GM21723 (cell line): Measurements from ENCODE around the gene AKR1E2.

Experiments used
- ATAC-seq: cut with Tn5 transposase; IDR thresholded peaks from one replicate; pipeline ENCODE4 v1.9.1; 2021; ENCODE audit warnings: mild to moderate bottlenecking, moderate library complexity; ENCODE audit not compliant: unreplicated experiment

AKR1E2 gene

GRCh38 chr10:4825868-4826791, at the start of gene AKR1E2:
AKR1E2 (plus strand) TSS chr10:4826207; CDS start chr10:4826325, 118 bp downstream.
- ATAC-seq: peak; percentile 76

GRCh38 chr10:4776234-4776638, 49.8 kb upstream of the AKR1E2 start:
- peak; percentile 60 for ATAC-seq

DNA sequence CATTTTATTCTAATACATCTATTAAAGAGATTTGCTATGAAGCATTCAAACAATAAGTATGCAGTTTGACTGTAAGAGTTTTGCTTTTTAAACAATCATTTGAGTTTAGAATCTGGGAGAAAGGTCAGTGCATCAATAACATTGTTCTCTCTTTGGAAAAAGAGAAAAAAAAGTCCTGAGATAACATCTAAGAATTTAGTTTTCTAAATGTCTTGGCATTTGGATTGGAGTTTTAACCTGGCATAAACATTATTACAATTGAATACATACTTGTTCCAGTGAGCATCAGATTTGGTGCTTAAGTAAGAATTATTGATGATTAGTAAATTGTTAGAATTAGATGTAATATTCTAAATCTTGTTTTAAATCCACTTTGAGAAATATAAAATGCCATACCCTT, 47.2 kb upstream of the AKR1E2 start:
- no peak for ATAC-seq

DNA sequence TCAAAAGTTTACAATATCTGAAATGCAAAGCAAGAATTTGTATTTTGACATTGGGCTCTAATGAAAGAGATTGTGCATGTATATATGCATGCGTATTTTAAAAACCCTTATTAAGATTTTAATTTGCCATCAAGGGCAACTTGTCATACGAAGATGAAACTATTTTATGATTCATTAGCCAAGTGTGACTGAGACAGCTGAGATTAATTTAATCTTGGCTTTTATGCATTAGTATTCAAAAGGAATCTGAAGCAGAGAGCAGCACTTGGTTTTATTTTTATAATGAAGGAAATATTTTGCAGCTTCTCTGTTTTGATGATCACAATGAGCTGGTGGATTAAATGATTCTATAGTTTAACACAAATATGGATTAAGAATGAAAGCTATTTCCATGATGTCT, 45.9 kb upstream of the AKR1E2 start:
- ATAC-seq: no peak

GRCh38 chr10:4780782-4781181, 45.2 kb upstream of the AKR1E2 start:
- no peak for ATAC-seq

GRCh38 chr10:4781955-4782354, 44.1 kb upstream of the AKR1E2 start:
- ATAC-seq: no peak

DNA sequence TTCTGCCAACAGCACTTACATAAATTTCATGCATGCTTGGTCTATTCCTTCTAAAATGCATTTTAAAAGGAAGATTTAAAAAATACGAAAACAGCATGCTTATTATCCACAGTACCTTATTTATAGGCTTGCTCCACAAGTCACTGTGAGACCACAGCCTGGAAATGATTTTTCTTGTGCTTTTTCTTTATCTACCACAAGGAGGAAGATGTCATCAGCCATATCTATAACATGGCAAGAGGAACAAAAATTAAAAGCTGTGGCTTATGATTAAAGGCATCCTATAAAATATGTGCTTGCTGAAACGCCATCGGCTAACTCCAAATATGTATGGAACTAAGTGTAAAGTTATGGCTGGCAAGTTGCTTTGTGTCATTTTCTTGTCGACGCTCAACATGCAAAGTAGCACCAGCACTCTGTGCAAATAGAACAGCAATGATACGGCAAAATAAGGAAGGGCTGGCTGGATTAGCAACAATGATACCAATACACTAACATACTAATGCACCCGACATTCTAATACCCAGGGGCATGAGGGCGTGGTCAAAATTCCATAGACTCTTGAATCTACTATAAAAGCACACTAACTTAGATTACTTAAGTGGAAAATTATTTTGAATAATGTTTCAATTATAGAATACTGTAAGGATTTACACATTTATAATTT, 41.2 kb upstream of the AKR1E2 start:
- no peak for ATAC-seq

DNA sequence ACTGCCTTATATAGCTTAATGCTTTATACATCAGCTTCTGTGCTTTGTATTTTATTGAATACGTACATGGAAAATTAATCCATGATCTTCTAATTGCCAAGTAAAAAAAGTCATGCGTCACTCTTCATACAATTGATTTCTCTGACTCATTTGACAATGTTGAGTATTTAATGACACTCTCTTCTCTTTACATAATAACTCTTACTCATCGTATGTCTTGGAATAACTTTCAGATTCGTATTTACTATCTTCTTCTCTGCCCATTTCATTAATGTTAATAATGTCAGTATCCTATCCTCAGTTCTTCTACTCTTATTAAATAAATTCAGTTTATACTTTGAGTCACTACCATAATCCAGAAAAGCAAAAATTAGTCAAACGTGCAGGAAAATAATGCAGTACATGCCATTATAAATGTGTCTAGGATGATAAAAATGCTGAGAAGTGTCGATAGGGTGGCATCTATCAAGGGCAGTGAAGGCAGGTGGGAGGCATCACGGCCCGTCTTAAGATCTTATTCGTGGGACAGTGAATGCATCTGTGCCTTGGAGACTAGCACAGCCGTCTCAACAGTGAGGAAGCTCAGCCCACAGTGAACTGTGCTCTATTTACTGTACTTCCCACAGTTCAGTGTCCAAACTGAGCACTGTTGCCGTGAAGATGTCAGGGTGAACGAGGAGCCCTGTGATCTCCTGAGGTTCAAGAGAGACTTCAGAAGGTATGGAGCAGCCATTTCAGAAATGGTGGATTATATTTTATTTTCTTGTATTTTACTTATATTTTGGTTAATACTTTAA, 39.8 kb upstream of the AKR1E2 start:
- ATAC-seq: no peak

DNA sequence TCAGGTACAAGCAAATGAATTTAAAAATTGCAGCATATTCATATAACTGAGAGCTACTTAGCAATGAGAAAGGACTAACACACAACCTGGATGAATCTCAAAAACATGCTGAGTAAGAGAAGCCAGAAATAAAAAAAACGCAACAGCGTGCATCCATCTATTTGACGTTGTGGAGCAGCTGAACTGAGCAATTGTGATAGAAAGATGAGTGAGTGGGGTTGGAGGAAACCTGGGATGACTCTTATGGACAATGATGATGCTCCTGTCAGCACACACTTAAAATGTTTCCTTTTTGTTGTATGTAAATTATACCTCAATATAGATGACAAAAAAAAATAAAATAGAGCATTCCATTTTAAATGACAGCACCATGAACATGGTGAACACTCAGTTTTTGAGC, 36.0 kb upstream of the AKR1E2 start:
- no peak for ATAC-seq

DNA sequence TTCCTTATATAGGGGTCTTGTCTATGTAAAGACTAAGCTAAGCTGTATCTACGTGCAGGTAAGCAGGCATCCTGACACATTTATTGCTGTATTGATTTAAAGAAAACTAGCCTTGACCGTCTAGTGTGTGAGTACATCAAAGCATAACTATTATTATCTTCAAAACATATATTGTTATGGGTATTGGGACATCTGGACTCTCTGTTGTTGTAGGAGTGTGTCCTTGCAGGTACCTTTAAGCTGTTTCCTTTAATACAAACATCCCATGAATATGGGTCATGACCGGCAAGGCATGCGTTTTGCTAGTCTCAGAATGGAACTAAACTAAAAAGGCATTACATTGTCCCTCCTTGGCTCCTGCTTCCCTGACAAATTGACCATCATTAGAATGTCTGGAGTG, 35.1 kb upstream of the AKR1E2 start:
- ATAC-seq: no peak

DNA sequence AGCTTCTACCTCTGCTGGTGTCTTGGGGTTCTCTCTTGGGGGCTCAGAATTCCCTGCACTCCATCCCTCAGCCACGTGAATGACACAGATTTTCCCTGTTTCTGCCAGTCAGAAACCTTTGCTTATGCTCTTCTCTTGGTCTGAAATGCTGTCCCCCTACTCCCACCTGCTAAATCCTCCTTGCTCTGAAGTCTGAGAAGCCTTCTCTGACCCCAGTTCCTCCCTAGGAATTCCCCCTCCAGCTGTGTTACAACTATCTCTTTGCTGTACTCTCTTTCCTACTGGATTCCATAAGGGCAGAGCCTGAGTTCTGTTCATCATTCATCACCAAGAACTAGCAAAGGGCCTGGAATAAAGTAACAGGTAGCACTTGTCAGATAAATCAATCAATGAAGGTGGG, 33.6 kb upstream of the AKR1E2 start:
- ATAC-seq: no peak

- ATAC-seq: no peak
Measured at GRCh38 chr10:4801405-4801804, 24.6 kb upstream of the AKR1E2 start.

DNA sequence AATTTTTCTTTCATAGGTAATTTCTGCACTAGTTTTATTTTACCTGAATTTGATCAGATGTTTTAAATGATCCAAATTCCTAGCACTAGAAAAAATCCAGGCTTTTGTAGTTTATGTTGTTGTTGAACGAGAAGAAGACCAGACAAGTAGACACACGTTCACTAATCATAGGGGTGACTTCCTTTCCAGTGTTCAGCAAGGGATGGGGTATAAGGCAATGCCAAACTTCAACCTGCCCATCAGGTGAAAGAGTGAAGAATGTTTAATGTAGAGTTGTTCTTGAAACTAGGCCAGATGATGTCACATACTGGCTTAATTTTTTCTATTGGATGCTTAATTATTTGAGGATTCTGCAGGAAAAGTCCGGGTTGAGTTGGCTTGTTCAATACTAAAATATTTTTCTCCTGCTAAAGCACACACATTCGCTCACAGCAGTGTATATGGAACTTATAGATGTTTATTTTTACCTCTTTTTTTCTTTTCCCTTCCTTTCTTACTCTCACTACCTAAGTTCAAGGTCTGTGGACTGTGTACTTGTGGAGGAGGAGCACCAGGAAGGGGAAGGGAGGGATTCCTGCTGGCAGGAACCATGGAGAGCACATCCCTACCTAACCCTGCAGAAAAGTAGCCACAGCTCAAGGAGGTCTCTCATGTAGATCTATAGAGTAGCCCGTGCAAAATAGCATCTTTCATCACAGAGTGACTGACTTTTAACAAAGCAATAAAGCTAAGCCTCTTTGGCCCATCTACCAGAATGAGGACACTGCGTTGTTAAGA, 23.1 kb upstream of the AKR1E2 start:
- no peak for ATAC-seq

DNA sequence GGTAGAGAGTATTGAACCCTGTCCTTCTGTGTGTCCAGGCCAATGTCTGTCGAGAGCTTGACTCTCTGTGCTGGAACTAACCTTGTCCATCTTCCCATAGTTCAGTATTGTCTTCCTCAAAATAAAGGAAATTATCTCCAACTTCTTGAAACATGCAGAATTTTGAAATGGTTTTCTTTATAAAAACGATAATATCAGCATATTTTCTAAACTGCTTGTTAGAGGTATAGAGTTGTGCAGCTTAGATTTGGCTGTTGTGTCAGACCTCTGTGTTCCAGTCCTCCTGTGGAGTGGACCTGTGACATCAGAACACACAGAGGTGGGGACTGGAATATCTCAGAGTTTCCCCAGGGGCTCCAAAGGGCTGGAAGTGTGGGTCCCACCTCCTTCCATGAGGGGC, 22.2 kb upstream of the AKR1E2 start:
- ATAC-seq: no peak

DNA sequence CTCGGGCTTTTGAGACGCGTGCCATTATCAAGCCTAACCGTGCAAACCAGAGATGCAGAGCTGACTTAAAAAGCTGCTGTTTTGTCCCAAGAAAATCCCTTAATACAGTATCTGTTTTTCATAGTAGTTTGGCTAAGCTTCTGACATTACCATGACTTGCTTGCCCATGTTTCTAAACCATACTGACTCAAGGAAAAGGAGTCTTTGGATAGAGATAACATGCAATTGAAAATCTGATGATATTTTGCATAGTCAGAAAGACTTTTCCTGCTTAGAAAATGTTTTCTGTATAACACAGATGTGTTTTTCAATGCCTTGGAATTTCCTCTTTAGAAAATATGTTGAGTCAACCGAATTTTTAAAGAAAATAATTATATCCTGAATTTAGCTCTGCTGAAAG, 21.5 kb upstream of the AKR1E2 start:
- no peak for ATAC-seq

DNA sequence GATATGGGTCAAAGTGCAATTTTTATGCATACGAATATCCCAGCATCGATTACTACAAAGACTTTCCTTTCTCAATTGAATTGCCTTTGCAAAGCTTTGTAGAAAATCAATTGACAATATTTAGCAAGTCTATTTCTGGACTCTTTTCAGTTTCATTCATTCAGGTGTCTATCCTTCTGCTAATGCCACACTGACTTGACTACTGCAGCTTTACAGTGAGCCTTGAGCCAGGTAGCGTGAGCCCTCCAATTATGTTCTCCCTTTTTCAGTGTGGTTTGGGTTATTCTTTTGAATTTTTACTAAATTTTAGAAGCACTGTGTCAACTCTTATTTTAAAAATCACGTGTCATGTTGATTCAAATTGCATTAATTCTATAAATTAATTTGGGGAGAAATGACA, 19.5 kb upstream of the AKR1E2 start:
- no peak for ATAC-seq

DNA sequence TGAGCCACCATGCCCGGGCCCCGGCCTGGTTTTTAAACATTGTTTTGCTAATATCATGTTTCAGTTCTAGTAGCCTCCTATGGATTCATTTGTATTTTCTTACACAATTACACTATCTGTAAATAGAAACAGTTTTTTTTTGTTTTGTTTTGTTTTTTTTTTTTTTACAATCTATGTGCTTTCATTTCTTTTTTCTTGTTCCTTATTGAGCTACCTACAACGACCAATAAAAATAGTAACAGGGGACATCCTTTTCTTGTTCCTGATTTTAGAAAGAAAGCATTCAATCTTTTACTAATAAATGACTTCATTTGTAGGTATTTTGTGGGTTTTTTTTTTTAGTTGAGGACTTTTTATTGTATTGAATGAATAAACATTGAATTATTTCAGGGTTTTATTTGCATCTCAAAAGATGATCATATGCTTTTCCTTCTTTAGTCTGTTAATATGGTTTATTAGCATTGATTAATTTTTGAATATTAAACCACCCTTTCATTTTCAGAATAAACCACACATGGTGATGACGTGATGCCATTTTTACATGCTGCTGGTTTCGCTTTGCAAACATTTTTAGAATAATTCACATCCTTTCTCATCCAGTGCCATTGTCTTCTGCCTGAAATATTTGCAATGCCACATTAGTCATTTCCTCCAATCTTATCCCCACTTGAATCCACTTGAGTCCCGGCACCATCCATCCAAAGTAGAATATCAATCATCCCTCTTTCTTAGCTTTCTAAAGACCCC, 18.1 kb upstream of the AKR1E2 start:
- ATAC-seq: peak; percentile 75

- ATAC-seq: no peak
Measured at GRCh38 chr10:4809156-4809555, 16.9 kb upstream of the AKR1E2 start.

DNA sequence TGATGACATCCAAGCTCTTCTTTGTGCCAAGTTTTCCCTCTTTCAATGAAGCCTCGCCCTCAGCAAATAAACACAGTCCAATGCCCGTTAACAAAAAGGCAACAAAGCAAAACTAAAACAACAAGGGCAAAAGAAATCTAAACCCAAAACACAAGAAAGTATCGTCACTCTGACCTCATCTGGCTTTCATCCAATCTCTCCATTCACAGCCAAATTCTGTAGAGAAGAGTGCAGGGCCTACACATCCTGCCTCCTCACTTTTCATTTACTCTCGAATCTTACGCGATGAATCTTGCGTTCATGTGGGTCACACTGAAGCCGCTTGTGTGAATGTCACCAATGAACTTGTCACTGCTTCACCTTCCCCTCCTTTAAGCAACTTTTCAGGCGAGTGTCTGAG, 15.9 kb upstream of the AKR1E2 start:
- no peak for ATAC-seq

DNA sequence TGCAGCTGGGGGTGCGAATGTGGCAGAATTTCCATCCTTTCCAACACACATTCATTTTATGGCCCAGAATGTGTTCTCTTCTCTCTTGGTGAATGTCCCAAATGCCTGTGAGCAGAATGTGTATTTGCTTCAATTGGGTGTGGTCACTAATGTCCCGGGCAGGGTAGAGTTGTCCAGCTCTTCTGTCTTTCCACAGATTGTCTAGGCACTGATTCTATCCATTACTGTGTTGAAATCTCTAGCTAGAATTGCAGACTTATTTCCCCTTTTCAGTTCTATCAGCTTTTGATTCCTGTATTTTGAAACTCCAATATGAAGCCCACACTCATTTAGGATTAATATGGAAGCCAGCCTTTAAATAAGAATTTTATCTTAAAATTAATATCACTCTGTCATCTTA, 14.0 kb upstream of the AKR1E2 start:
- no peak for ATAC-seq
